Measurements from ENCODE around the gene SPAG16.
A peak's percentile ranks its signal among the peaks of the same experiment; 100 is the strongest.

The SPAG16 gene

GRCh38 chr2:214410918-214411554 is 1126.8 kb downstream of the SPAG16 start, which contains the start of gene VWC2L:
TSS of gene VWC2L (plus strand) at chr2:214411054. CDS start at chr2:214414194, 3,140 bp downstream.
- DNase-seq: peak; percentile 78

- no peak for DNase-seq
These were observed 1128.4 kb downstream of the SPAG16 start for GRCh38 chr2:214412679-214413078.

- no peak for DNase-seq
These were observed 1152.2 kb downstream of the SPAG16 start for GRCh38 chr2:214436470-214436869.

- no peak for DNase-seq
These were observed 1166.0 kb downstream of the SPAG16 start for GRCh38 chr2:214450118-214450894.

- no peak for DNase-seq
These were observed 1167.4 kb downstream of the SPAG16 start for GRCh38 chr2:214451516-214452275.
